ENCODE data around the gene C10orf95.

Gene C10orf95

GRCh38 chr10:102425444-102425843 lies 25.9 kb downstream of the C10orf95 start:
- H3K4me1 ChIP-seq (ENCODE audit: control insufficient read depth, insufficient read depth, low read length, poor library complexity, severe bottlenecking): peaks cover 20% of the 10 kb centered on the region
- DNase-seq: no peak
- no peak overlapping the region for H3K4me3 ChIP-seq (ENCODE audit: insufficient read depth, low read depth, low read length, poor library complexity, severe bottlenecking)
- H3K9me3 ChIP-seq (ENCODE audit: control insufficient read depth, low read length): no peaks in the 10 kb centered on the region
- H3K27ac ChIP-seq (ENCODE audit: insufficient read depth, low read length, poor library complexity, severe bottlenecking): no peak overlapping the region
- H3K27me3 ChIP-seq (replicated peaks; ENCODE audit: control insufficient read depth, insufficient read depth, low read length, poor library complexity, severe bottlenecking): no peaks in the 10 kb centered on the region
- H3K36me3 ChIP-seq (ENCODE audit: control insufficient read depth, insufficient read depth, low read length): peaks cover 5% of the 10 kb centered on the region

- DNase-seq: no peak
- Histone ChIP-seq H3K4me3 (ENCODE audit: insufficient read depth, low read depth, low read length, poor library complexity, severe bottlenecking) (no peak overlapping the region), H3K4me1 (ENCODE audit: control insufficient read depth, insufficient read depth, low read length, poor library complexity, severe bottlenecking) (peaks cover 26% of the 10 kb centered on the region), H3K27ac (ENCODE audit: insufficient read depth, low read length, poor library complexity, severe bottlenecking) (no peak overlapping the region), H3K9me3 (ENCODE audit: control insufficient read depth, low read length) (no peaks in the 10 kb centered on the region), H3K27me3 (replicated peaks; ENCODE audit: control insufficient read depth, insufficient read depth, low read length, poor library complexity, severe bottlenecking) (no peaks in the 10 kb centered on the region), H3K36me3 (ENCODE audit: control insufficient read depth, insufficient read depth, low read length) (peaks cover 5% of the 10 kb centered on the region)
Measured at GRCh38 chr10:102424916-102425315, 26.4 kb downstream of the C10orf95 start.

DNA sequence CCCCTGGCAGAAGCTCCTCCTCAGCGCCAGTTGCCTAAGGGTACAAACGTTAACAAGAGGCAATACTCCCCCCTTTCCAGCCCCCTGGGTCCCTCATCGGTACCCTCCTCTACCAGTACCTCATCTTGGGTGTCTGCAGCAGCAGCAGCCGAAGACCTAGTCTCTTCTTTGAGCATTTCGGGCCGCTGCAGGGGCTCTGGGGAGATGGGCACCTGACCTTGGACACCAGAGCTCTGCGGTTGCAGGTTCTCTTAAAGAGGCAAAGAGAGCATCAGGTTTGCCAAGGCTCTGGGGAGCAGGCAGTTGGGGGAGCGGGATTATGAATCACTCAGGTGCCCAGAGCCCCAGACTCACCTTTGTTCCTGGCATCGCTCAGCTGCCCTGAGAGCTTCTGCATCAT lies 27.2 kb downstream of the C10orf95 start:
- H3K27ac ChIP-seq (ENCODE audit: insufficient read depth, low read length, poor library complexity, severe bottlenecking): no peak overlapping the region
- no peaks in the 10 kb centered on the region for H3K9me3 ChIP-seq (ENCODE audit: control insufficient read depth, low read length)
- peaks cover 33% of the 10 kb centered on the region for H3K4me1 ChIP-seq (ENCODE audit: control insufficient read depth, insufficient read depth, low read length, poor library complexity, severe bottlenecking)
- H3K27me3 ChIP-seq (replicated peaks; ENCODE audit: control insufficient read depth, insufficient read depth, low read length, poor library complexity, severe bottlenecking): peaks cover 3% of the 10 kb centered on the region
- H3K4me3 ChIP-seq (ENCODE audit: insufficient read depth, low read depth, low read length, poor library complexity, severe bottlenecking): no peak overlapping the region
- DNase-seq: no peak
- peaks cover 5% of the 10 kb centered on the region for H3K36me3 ChIP-seq (ENCODE audit: control insufficient read depth, insufficient read depth, low read length)

DNA sequence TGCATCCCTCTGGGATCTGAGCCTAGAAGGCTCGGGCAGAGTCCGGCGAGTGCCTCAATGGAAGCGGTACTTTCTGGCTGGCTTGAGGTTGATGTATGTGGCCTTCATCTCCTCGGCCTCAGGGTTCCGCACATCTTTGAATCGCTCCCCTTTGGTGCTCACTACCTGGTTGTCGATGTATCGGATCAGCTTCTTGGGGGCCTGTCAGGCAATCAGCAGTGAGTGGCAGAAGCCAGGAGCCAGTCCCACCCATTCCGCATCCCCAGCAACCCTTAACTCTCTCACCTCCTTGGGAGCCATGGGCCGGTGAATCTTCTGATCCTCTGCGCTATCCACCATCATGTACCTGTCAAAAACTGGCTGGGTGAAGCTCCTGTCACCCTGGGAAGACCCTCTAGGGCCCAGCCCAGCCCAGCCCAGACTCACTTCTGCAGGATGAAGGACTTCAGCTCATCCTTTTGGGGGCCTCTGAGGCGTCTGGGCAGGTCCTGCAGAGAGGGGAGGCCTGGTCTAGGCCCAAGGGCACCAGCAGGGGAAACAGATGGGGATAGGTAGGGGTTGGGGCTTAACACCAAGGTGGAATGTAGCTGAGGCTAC lies 27.9 kb downstream of the C10orf95 start:
- H3K4me1 ChIP-seq (ENCODE audit: control insufficient read depth, insufficient read depth, low read length, poor library complexity, severe bottlenecking): peaks cover 37% of the 10 kb centered on the region
- no peak overlapping the region for H3K4me3 ChIP-seq (ENCODE audit: insufficient read depth, low read depth, low read length, poor library complexity, severe bottlenecking)
- H3K9me3 ChIP-seq (ENCODE audit: control insufficient read depth, low read length): no peaks in the 10 kb centered on the region
- DNase-seq: no peak
- H3K36me3 ChIP-seq (ENCODE audit: control insufficient read depth, insufficient read depth, low read length): peaks cover 5% of the 10 kb centered on the region
- no peak overlapping the region for H3K27ac ChIP-seq (ENCODE audit: insufficient read depth, low read length, poor library complexity, severe bottlenecking)
- peaks cover 5% of the 10 kb centered on the region for H3K27me3 ChIP-seq (replicated peaks; ENCODE audit: control insufficient read depth, insufficient read depth, low read length, poor library complexity, severe bottlenecking)

- Histone ChIP-seq H3K9me3 (ENCODE audit: control insufficient read depth, low read length) (no peaks in the 10 kb centered on the region), H3K27me3 (replicated peaks; ENCODE audit: control insufficient read depth, insufficient read depth, low read length, poor library complexity, severe bottlenecking) (peaks cover 5% of the 10 kb centered on the region), H3K36me3 (ENCODE audit: control insufficient read depth, insufficient read depth, low read length) (peaks cover 5% of the 10 kb centered on the region), H3K4me3 (ENCODE audit: insufficient read depth, low read depth, low read length, poor library complexity, severe bottlenecking) (peak overlapping the region; percentile 88), H3K27ac (ENCODE audit: insufficient read depth, low read length, poor library complexity, severe bottlenecking) (peak overlapping the region; percentile 72), H3K4me1 (ENCODE audit: control insufficient read depth, insufficient read depth, low read length, poor library complexity, severe bottlenecking) (peaks cover 37% of the 10 kb centered on the region)
- DNase-seq: no peak
Measured at GRCh38 chr10:102422545-102423129, 28.7 kb downstream of the C10orf95 start.

- peaks cover 7% of the 10 kb centered on the region for H3K27me3 ChIP-seq (replicated peaks; ENCODE audit: control insufficient read depth, insufficient read depth, low read length, poor library complexity, severe bottlenecking)
- peaks cover 5% of the 10 kb centered on the region for H3K36me3 ChIP-seq (ENCODE audit: control insufficient read depth, insufficient read depth, low read length)
- H3K27ac ChIP-seq (ENCODE audit: insufficient read depth, low read length, poor library complexity, severe bottlenecking): peak overlapping the region; percentile 72
- H3K4me1 ChIP-seq (ENCODE audit: control insufficient read depth, insufficient read depth, low read length, poor library complexity, severe bottlenecking): peaks cover 37% of the 10 kb centered on the region
- H3K9me3 ChIP-seq (ENCODE audit: control insufficient read depth, low read length): no peaks in the 10 kb centered on the region
- peak overlapping the region; percentile 88 for H3K4me3 ChIP-seq (ENCODE audit: insufficient read depth, low read depth, low read length, poor library complexity, severe bottlenecking)
- no peak for DNase-seq
Measured at GRCh38 chr10:102421757-102422512, 29.4 kb downstream of the C10orf95 start.

DNA sequence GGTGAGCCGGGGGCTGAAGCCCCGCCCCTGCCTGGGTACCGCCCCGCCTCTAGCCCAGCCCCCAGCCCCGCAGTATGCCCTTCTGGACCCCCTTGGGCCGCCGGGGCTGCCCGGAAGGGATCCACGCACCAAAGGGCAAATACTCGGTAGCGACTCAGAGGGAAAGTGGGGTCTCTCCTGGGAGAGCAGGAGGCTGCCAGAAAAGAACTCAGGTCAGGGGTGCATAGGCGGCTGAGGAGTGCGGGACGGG lies 29.9 kb downstream of the C10orf95 start:
- Histone ChIP-seq H3K9me3 (ENCODE audit: control insufficient read depth, low read length) (no peaks in the 10 kb centered on the region), H3K27ac (ENCODE audit: insufficient read depth, low read length, poor library complexity, severe bottlenecking) (peak overlapping the region; percentile 72), H3K4me1 (ENCODE audit: control insufficient read depth, insufficient read depth, low read length, poor library complexity, severe bottlenecking) (peaks cover 37% of the 10 kb centered on the region), H3K36me3 (ENCODE audit: control insufficient read depth, insufficient read depth, low read length) (peaks cover 5% of the 10 kb centered on the region), H3K27me3 (replicated peaks; ENCODE audit: control insufficient read depth, insufficient read depth, low read length, poor library complexity, severe bottlenecking) (peaks cover 11% of the 10 kb centered on the region), H3K4me3 (ENCODE audit: insufficient read depth, low read depth, low read length, poor library complexity, severe bottlenecking) (peak overlapping the region; percentile 88)
- DNase-seq: peak in 1 of 3 donors; percentile 52

DNA sequence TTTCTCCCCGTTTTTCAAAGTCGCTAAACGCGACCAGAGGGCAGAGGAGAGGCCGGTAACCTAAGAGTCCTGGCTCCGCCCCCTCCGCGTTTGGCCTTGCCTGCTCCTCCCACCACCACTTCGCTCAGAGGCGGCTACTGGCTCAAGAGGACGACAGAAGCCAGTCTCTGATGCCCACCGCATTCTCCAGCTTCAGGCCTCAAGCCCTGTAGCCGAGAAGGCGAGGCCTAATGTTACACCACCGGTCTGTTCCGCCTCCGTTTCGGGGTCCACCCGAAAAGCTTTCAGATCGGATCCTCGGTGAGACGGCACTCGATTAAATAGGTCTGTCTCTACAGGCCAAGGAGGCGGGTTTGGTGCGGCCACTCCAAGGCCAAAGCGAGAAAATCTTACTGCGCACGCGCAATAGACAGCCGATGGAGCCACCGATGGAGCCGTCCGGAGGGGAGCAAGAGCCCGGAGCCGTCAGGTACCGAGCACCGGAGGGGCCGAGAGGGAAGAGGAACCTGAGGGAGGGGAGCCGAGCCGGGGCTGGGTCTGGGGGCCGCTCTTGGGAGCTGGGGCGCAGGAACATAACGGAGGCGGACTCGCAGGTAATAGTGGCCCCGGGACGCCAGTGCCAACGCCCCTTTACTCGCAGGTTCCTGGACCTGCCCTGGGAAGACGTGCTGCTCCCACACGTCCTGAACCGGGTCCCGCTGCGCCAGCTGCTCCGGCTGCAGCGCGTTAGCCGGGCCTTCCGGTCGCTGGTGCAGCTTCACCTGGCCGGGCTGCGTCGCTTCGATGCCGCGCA lies 30.4 kb downstream of the C10orf95 start, which contains the start of gene FBXL15:
TSS of gene FBXL15 (plus strand) at position 123 of the 793 bp plus-strand sequence. CDS start at position 417, 294 bp downstream.
- H3K27ac ChIP-seq (ENCODE audit: insufficient read depth, low read length, poor library complexity, severe bottlenecking): peak within 1 kb of the TSS; percentile 72
- H3K27me3 ChIP-seq (replicated peaks; ENCODE audit: control insufficient read depth, insufficient read depth, low read length, poor library complexity, severe bottlenecking): peaks cover 16% of the 10 kb centered on the region
- DNase-seq: peak; percentile 85 to 92 (median 92)
- peak within 1 kb of the TSS; percentile 88 for H3K4me3 ChIP-seq (ENCODE audit: insufficient read depth, low read depth, low read length, poor library complexity, severe bottlenecking)
- H3K9me3 ChIP-seq (ENCODE audit: control insufficient read depth, low read length): no peaks in the 10 kb centered on the region
- H3K4me1 ChIP-seq (ENCODE audit: control insufficient read depth, insufficient read depth, low read length, poor library complexity, severe bottlenecking): peaks cover 37% of the 10 kb centered on the region
- H3K36me3 ChIP-seq (ENCODE audit: control insufficient read depth, insufficient read depth, low read length): peaks cover 5% of the 10 kb centered on the region

GRCh38 chr10:102420181-102420713 lies 31.1 kb downstream of the C10orf95 start:
- no peak for DNase-seq
- no peaks in the 10 kb centered on the region for H3K9me3 ChIP-seq (ENCODE audit: control insufficient read depth, low read length)
- peaks cover 37% of the 10 kb centered on the region for H3K4me1 ChIP-seq (ENCODE audit: control insufficient read depth, insufficient read depth, low read length, poor library complexity, severe bottlenecking)
- peaks cover 18% of the 10 kb centered on the region for H3K27me3 ChIP-seq (replicated peaks; ENCODE audit: control insufficient read depth, insufficient read depth, low read length, poor library complexity, severe bottlenecking)
- peak overlapping the region; percentile 88 for H3K4me3 ChIP-seq (ENCODE audit: insufficient read depth, low read depth, low read length, poor library complexity, severe bottlenecking)
- peaks cover 5% of the 10 kb centered on the region for H3K36me3 ChIP-seq (ENCODE audit: control insufficient read depth, insufficient read depth, low read length)
- peak overlapping the region; percentile 72 for H3K27ac ChIP-seq (ENCODE audit: insufficient read depth, low read length, poor library complexity, severe bottlenecking)
